ENCODE results near the gene FAXDC2. TPM values are rescaled to one million over a fixed set of nuclear protein-coding genes. Genes with fewer than 3 reads are reported as not detected.
"Not testable (repeated sequence)": the region's sequence is repeated elsewhere in the genome, so short reads cannot be mapped to it uniquely, and the experiment has no call there.

Gene FAXDC2
- total RNA-seq, 1 donor from 2014 or later: 15.0 TPM

DNA sequence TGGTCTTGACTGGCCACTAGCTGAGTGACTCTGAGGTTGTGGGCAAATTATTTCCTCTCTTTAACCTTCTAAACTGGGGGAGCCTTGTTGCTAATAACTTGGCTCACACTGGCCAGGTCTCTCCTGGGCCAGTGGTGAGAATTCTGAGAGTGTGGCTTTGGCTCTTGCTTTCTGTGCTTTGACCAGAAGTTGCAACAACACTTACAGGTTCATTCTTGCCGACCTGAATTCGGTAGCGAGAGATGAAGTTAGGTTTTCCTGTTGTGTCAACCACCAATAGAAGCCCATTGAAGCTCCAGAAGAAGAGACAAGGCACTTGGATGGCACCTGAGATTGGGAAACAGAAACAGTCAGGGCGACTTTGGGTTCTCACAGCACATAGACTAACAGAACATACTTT lies 19.8 kb downstream of the FAXDC2 start:
- DNase-seq (ENCODE audit: low spot score): no peak

DNA sequence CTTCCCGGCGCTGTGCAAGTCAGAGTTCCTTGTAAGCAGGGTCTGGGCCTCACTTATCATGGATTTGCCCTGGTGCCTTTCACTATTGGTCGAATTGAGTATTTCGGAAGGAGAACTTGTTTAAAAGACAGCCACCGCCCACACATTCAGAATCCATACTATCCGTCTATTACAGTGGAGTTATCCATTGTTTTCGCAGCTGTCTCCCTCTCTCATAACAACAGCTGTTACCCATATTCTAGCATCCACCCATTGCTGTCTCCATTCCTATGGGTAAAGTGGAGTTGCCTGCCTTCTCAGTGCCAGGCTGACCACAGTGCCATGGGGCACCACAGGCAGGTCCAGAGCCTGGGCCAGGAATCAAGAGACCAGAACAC lies 20.2 kb downstream of the FAXDC2 start:
- no peak for DNase-seq (ENCODE audit: low spot score)

DNA sequence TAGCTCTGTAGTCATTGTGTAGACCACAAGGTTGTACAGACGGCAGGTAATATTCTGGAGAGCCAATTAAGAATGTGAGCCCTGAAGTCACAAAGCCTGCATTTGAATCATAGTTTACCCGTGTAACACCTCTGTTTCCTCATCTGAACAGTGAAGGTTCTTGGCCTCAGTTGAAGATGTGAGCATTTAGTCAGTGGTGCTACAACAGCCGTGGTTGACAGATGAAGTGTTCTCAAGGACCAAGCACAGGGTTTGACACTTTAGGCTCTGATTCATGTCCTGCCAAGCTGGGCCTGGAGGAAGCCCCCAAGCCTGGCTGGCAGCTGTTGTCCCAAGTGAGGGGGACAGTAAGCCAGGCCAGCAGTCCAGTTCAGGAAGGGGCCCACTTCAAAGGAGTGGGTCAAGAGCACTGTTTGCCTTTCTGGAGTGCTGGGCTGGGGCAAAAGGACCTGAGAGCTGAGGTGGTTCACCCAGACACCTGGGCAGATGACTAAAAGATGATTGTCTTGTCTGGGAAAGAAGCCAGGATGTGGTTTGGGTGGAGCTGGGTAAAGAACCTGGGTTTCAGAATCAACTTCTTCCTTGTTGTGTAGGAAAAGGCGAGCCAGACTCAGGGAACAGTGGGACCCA lies 20.7 kb downstream of the FAXDC2 start:
- DNase-seq (ENCODE audit: low spot score): no peak

DNA sequence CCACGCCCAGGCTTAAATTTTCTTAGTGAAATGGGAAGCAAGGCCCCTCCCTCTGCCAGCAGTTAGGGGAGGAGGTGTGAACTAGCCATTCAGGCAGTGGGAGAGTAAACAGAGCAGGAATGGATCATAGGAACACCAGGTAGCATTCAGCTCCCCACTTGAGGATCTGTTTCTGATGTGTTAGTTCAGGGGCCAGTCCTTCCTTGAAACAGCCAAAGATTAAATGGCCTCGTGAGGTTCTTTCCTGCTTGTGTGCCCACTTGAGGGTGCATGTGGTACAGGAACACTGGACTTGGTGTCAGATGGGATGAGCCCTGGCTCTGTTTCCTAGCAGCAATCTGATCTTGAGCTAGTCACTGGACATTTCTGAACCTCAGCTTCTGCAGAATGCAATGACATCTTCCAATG lies 21.2 kb downstream of the FAXDC2 start:
- DNase-seq (ENCODE audit: low spot score): no peak

DNA sequence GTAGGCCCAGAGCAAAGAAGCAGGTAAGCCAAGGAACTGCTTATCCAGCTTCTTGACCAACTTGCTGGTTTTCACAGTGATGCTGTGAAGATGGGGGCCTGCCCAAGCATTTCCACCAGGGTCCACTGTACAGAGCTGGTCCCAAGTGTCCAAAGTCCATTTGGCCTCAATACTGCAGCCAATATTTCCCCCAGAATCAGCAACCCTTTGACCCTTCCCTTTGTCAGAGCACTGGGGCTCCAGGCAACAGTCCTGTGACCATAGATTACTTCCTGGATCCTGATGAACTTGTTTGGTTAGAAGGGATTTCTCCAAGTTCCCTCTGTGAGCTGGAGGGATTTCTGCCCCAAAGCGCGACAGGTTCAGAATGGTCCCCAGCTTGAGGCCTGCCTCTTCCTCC lies 26.3 kb downstream of the FAXDC2 start:
- no peak for DNase-seq (ENCODE audit: low spot score)

DNA sequence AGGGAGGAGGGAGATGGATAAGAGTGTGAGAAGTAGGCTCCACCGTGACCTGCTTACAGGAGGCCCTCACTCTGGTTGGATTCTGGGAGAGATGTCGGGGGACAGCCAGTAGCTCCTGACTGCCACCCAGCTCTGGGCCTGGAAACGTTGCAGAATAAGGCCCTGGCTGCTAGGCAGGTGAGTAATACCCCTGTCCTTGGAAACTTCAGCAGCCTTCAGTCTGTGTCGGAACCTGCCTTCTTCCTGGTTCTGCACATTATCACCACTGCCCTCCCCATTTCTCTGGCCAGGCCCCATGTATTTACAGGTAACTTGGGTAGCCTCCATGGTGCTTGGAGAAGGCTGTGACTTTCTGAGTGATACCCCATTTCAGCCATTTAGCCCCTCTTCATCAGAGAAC lies 26.8 kb downstream of the FAXDC2 start:
- no peak for DNase-seq (ENCODE audit: low spot score)

DNA sequence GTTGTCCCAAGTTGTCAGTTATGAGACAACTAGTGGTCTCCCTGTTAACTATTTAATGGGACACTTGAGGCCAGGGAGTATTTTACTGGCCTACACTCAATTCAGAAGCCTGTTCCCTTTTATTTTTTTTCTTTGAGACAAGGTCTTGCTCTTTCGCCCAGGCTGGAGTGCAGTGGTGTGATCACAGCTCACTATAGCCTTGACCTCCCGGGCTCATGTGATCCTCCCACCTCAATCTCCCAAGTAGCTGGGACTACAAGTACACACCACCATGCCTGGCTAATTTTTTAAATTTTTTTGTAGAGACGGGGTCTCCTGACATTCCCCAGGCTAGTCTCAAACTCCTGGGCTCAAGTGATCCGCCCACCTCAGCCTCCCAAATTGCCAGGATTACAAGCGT lies 27.5 kb downstream of the FAXDC2 start:
- not testable (repeated sequence) for DNase-seq (ENCODE audit: low spot score)

DNA sequence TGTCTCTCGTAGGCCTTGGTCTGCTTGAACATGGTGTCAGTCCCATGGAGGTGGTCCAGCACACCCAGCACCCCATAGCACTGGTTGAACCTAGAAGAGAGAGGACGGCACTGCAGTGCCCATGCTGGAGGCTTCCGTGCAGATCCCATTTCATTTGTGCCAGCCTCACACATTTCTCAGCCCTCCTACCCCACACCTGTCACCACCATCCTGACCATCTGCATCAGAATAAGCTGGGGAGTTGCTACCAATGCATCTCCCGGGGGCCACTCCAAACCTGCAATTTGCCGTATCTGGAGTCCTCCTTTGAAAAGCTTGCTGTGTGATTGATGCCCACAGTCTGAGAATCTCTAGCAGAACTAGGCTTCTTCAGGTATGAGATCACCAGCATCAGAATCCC lies 30.0 kb downstream of the FAXDC2 start:
- DNase-seq (ENCODE audit: low spot score): no peak

DNA sequence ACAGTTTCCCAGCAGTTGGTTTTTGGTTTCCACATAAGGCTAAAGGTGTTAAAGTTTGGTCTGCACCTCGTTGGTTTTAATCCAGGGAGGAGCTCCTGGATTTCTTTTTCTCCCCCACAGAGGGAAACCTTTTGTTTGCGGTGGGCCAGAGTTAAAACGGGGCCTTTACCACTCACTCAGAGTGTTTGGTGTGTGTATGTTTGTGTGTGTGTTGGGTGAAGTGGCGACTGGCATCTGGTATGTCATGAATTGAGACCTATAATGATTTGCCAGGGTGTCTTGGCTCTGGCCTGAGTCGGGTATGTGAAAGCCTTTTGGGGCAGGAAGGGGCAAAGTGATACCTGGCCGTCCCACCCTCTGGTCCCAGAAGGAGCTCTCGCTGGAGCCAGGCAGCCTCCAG lies 30.9 kb downstream of the FAXDC2 start:
- no peak for DNase-seq (ENCODE audit: low spot score)

DNA sequence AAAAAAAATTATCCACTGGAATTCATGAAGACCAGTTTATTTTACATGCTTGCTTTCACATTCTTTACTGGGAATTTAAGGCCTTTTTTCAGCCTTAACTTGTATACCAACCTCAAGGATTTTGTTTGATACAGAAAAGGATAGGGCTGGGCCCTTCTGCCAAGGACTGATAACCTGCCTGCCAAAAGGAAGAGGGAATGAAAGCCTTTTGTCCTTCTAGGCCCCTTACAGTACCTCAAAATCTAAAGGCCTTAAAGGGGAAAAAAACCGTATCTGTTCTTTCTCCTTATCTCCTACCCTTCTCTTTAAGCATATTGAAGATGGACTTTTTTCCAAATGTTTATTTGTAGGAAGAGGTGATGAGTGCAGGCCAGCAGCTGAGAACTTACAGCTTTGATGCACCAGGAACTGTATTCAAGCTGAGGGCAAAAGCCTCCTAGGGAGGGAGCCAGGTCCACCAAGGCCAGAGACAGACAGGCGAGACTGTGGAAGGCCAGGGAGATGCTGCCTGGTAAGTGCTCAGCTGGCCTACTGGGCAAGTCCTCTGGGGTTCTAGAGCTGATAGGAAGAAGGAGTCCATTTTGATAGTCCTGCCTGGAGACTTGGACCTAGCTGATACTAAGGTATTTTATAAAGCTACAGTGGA lies 31.8 kb downstream of the FAXDC2 start:
- DNase-seq (ENCODE audit: low spot score): no peak

DNA sequence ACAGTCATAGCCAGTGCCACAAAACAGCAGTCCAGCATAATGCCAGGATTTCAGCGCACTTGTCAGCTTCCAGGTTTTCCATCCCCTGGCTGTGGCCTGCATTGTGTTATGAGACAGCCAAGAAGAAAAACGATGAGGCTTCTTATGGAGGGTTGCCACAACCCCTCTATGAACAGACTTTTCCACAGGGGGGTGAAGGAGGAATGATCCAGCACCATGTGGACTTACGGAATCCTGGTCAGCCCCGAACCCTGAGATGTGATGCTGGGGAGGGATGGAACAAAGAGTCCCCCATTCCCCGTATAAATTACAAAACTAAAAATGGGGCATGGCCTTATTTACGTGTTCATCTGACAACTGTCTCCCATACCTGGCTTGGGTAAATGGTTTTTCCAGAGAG lies 32.6 kb downstream of the FAXDC2 start:
- no peak for DNase-seq (ENCODE audit: low spot score)

DNA sequence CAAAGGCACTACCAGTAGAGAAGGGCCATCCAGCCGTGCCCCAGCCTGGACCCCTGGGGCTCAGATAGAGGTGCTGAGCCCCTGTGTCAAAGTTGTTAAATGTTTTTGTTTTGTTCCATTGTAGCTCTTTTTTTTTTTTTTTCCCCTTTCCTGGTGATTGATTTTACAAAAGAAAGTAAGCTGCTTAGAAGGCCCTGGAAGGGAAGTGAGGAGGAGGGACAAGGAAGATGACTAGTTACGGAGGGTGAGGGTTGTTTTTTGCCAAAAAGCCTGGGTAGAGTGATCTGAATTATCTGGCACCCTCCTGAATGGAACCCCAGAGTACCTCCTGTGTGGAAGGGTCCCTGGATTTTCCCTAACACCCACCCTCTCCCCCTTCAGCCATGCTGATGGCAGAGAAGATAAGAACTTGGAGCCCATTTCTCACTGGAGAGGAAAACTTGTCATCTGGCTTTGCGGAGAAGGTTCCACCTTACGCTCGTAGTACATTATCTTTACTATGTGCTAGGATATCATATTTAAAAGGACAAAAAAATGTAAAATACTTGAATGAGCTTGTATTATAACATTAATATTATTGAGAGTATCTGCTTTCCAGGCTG lies 33.4 kb downstream of the FAXDC2 start:
- DNase-seq (ENCODE audit: low spot score): no peak

DNA sequence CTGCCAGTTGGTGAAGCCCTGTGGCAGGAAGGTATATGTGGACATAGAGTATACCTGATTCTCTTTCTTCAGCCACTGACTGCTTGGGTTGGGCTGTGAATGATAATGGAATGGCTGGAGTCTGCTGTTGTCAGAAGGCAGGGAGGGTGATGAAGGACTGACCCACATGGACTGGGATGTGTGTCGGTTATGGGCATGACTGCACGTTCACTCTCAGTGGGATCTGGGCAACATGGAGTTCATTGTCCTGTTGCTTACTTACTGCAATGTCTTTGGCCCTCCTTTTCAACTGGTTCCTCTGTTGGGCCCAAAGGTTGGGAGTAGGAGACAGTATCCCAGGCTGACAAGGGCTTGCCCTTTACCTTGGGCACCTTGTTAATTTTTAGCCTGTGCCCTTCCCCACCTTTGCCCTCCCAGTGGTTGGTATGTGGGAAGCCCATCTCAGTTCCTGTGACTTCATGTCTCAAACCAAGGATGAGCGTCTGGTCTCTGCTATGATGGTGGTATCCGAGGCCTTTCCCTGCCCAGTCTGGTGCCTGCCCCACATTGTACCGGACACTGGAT lies 34.6 kb downstream of the FAXDC2 start:
- no peak for DNase-seq (ENCODE audit: low spot score)

DNA sequence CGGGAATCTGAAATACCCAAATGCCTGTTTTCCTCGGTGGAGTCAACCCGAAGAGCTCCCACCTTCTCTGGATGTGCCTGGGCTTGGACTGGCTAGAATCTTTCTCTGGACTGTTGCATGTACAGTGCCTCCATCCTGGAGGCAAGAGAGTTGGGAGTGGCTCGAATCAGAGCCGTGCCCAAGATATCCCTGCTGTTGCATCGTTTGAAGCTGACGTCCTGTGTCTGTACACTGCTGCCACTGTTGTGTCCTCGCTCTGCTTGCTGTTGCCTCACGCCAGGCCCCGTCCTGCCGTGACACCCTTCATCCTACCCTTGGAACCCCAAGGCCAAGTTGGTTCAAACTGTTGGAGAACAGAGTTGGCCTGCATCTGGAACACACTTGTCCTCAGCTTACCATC lies 35.4 kb downstream of the FAXDC2 start:
- no peak for DNase-seq (ENCODE audit: low spot score)

DNA sequence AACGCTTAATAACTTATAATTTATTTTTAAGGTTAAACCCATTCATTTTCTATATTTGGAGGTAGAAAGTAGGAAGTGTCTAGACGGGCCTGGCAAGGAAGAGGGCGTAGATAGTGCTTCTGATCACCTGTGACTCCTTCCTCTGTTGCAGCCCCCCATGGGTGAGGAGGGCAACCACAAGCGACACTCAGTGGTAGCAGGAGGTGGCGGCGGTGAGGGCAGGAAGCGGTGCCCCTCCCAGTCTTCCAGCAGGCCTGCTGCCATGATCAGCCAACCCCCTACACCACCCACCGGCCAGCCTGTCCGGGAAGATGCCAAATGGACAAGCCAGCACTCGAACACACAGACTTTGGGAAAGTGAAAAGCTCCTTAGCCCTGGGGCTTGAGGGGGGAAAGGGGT lies 36.7 kb downstream of the FAXDC2 start:
- DNase-seq (ENCODE audit: low spot score): no peak

DNA sequence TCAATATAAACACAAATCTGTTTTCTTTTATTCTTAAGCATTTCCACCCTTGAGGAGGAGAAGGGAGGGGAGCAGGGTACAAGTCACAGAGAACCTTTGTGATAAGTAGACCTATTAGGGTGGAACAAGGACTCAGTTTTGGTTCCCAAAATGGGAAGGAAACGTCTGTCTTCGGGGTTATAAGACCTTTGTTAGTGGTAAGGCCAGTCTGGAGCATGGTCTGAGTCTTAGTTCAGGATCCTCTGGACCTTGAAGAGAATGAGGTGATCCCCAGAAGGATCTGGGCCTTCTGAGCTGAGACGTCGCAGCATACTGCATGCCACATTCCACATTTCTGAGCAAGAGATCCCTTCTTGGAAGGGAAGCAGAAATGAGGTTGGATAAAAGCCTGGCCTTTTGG lies 37.2 kb downstream of the FAXDC2 start:
- no peak for DNase-seq (ENCODE audit: low spot score)

DNA sequence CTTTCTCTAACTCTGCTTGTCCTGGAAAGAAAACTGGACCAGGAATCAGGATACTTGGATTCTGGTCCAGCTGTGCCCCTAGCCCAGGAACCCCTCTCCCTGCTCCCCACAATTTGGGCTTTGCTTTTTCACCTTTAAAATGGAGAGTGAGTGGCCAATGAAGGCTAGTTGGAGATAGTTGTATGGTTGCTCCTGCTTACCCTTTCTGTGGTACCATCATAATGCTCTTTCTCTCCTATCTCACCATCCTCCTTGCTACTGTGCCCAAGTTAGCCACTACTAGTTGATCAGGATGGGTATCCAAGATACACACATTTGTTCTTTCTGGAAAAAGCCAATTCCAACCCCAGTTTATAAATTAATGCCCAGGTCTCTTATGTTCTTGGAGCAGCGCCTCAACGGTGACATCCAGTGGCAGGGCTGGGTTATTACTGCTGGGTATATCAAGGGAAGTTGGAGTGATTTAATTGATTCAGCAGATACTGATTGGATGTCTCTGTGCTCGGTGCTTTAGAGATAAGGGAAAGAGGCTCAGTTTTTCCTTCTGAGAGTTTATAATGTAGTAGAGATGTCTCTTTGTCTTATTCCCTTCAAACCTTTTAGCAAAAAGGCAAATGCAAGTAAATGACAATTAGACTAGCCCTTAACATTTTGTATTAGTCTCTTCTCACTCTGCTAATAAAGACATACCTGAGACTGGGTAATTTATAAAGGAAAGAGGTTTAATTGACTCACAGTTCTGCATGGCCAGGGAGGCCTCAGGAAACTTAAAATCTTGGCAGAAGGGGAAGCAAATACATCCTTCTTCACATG lies 38.5 kb downstream of the FAXDC2 start:
- peak; percentile 65 for DNase-seq (ENCODE audit: low spot score)

DNA sequence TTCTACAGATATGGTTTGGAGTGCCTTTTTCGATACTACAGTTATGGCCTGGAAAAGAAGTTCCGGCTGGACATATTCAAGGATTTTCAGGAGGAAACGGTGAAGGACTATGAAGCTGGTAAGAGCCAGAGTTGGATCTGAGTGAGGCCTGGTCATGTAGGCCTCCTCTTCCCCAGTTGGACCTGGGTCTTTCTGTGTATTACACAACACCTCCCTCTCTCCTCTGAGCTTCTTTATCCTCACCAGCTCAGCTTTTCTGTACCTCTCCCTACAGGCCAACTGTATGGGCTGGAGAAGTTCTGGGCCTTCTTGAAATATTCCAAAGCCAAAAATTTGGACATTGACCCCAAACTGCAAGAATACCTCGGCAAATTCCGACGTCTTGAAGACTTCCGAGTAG lies 39.2 kb downstream of the FAXDC2 start:
- DNase-seq (ENCODE audit: low spot score): no peak

DNA sequence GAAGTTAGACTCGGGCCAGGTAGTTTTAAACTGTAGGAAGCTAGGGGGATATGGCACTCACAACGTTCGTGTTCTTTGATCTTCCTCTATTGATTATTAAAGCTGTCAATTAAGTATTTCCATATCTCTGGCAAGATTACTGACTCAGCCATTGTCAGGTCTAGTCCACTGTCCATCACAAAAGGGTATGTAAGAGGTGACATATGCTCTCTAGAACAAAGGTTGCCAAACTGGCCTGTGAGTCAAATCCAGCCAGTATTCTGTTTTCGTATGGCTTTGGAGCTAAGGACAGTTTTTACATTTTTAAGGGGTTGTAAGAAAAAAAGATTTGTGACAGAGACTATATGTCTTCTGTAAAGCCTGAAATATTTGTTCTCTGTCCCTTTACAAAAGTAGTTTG lies 44.2 kb downstream of the FAXDC2 start:
- DNase-seq (ENCODE audit: low spot score): no peak

DNA sequence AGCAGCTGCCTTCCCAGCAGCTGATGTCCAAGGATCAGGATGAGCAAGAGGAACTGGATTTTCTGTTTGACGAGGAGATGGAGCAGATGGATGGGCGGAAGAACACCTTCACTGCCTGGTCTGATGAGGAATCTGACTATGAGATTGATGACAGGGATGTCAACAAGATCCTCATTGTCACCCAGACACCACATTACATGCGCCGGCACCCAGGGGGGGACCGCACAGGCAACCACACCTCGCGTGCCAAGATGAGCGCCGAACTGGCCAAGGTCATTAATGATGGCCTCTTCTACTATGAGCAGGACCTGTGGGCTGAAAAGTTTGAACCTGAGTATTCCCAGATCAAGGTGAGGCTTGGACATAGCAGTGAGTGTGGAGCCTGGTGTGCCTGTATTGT lies 48.4 kb downstream of the FAXDC2 start:
- no peak for DNase-seq (ENCODE audit: low spot score)

DNA sequence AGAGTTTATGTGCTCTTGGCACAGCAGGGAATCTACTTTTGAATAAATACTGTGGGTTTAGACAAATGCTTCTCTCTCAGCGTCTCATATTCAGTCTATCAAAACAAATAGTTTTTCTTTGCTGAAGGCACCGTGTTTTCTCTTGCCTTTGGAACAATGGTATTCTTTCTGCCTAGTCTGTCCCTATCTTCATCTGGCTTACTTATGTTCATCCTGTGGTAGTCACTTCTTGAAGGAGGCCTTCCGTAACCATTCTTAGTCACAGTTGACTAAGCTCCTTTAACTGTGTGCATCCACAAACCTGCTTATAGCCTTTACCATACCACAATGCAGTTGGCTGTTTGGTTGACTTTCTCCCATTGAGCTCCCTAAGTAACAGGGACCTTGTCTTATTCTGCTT lies 49.3 kb downstream of the FAXDC2 start:
- no peak for DNase-seq (ENCODE audit: low spot score)

DNA sequence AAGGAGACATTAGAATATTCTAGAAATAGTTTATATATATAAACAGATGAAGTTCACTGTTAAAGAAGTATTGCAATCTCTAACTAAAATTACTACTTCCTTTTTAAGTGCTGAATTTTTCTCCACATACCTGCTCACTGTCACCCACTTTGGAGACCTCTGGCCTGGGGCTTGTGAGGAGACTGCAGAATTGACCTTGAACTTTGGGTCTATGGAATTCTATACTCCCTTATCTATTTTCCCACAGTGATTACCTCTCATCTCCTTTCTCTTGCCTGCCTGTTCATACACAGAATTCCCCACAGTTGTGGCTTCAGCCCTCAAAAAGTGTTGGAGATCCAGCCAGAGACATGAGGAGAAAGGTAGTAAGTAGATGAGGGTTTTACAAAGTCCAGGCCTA lies 49.8 kb downstream of the FAXDC2 start:
- DNase-seq (ENCODE audit: low spot score): no peak

DNA sequence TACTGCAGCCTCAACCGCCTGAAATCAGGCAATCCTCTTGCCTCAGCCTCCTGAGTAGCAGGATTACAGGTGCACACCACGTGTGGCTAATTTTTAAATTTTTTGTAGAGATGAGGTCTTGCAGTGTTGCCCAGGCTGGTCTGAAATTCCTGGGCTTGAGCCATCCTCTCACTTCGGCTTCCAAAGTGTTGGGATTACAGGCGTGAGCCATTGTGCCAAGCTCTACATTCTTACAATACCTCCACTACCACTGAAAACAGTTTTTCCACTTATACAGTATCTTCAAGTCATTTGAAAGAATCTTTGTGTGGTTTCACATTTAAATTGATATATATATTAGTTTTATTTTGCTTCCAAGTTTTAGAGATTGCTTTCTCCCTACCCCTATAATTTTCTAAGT lies 52.6 kb downstream of the FAXDC2 start:
- no peak for DNase-seq (ENCODE audit: low spot score)

Measured in ureter (tissue), 1 donor.